AG04450 (cell line): ENCODE measurements around the gene TYR. TPM values are rescaled to one million over a fixed set of nuclear protein-coding genes. Genes with fewer than 3 reads are reported as not detected.
"Not testable (repeated sequence)": the region's sequence is repeated elsewhere in the genome, so short reads cannot be mapped to it uniquely, and the experiment has no call there.

Experiments
- CTCF ChIA-PET: fragments of 300-600, 350-600 bp; formaldehyde crosslinking; extraction: SDS; loops from one replicate; lab custom pipeline; 2022; ENCODE audit warnings: antibody characterized with exemption, inconsistent platforms; lab: Charles Lee
- POLR2A ChIA-PET: fragments of 350-600 bp; formaldehyde crosslinking; extraction: SDS; loops from one replicate; lab custom pipeline; 2021; ENCODE audit warnings: antibody characterized with exemption, inconsistent platforms; lab: Yijun Ruan, JAX
- DNase-seq: peaks from one replicate; pipeline ENCODE4 v3.0.0-alpha.2; 2011; ENCODE audit warnings: low read depth, low spot score
- H3K27ac ChIP-seq: one replicate; pipeline ENCODE4 v1.5.1; 2012; ENCODE audit warnings: low read depth, low read length, control low read depth
- H3K27me3 ChIP-seq: one replicate; pipeline ENCODE4 v1.6.0; 2012; ENCODE audit warnings: low read length; ENCODE audit not compliant: control insufficient read depth, insufficient read depth
- H3K4me3 ChIP-seq: 2 replicates; pipeline ENCODE4 v1.5.1; 2011; ENCODE audit warnings: mild to moderate bottlenecking, low read depth, low read length, control low read depth
- H3K9me3 ChIP-seq: 2 replicates; pipeline ENCODE4 v1.5.1; 2012; ENCODE audit warnings: low read length; ENCODE audit not compliant: control insufficient read depth, insufficient read depth
- CTCF ChIP-seq: IDR thresholded peaks from 2 replicates; pipeline ENCODE4 v1.5.1; 2011; ENCODE audit warnings: low read depth, low read length, control low read depth, inconsistent platforms
- polyA plus RNA-seq: library from polyadenylated mRNA; depleted of rRNA; stranded (reverse); fragments of >200 nt; gene quantifications from 2 replicates; pipeline ENCODE4 v1.2.3, GENCODE V29; 2011

The TYR gene
- polyA plus RNA-seq, 1 experiment = not detected

DNA sequence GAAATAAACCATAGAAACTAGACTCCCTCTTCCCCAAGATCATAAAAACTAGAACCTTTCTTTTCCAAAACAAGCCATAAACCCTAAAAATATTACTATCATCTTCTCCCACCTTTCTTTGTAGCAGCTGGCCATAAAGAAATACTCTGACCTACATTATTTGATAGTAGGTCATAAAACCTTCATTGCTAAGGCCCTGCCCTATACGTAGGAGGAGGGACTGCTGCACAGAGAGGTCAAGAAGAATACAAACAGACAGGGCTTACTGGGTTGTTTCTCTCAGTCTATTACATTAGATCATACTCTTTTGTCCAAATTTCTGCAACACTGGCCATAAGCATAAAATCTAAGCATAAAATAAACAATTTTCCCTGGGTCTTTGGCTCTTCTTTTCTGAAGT is 101.5 kb downstream of the TYR start:
- no peak for TF ChIP-seq CTCF
- ChIA-PET POLR2A (no interaction called here), CTCF (no interaction called here)
- Histone ChIP-seq H3K27me3 (no peaks in the 10 kb centered on the region), H3K27ac (no peak overlapping the region), H3K9me3 (no peaks in the 10 kb centered on the region), H3K4me3 (no peak overlapping the region)
- no peak for DNase-seq

DNA sequence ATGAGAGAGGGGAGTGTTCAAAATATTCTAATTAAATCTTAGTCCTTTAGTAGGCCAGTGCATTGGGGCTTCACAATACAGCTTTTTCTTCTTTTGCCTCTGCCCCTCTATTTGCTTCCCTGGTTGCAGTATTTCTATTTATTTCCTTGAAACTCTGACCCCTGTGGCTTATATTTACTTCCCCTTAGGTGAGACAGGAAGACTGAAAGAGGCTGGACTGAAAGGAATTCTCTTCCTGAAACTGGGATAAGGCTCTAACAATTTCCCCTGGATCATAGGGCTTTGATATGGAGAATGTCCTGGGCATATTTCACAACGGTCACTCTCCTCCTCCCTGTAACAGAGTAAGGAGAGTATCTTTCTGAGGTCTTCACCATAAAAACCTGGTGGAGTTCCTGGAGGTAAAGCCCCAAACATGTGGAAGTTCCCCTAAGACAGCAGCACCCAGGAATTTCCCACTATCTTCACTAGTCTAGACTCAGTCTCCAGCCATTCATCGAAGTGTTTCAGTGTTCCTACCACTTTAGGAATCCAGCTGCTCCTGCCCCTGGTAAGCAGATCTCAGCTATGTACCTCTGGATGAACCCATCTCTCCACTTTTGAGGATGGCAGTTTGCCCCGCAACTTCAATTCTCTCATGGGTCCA is 103.5 kb downstream of the TYR start:
- CTCF ChIA-PET, DNase-seq, H3K27me3 ChIP-seq, POLR2A ChIA-PET, H3K4me3 ChIP-seq, H3K27ac ChIP-seq, H3K9me3 ChIP-seq: not testable (repeated sequence)

DNA sequence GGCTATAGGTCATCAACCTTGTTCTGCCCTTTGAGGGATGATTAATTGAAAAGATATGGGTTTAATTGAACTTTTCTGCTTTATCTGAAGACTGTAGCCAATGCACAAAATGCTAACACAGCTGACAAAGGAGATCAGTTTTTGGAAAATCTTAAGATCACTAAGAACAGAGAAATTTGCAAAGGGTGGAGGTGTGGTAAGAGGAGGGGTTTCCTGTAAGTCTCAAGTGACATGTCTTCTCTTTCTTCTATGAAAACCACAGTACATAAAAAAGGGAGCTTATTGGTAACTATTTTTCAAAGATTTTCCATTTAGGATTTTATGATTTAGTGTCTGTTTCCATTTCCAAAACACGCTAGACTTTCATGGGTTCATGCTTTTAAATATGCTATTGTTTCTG is 108.9 kb downstream of the TYR start:
- H3K27me3 ChIP-seq, DNase-seq, H3K27ac ChIP-seq, POLR2A ChIA-PET, H3K9me3 ChIP-seq, H3K4me3 ChIP-seq, CTCF ChIA-PET: not testable (repeated sequence)

GRCh38 chr11:89288004-89288403 is 110.3 kb downstream of the TYR start:
- H3K27ac ChIP-seq, DNase-seq, H3K4me3 ChIP-seq, H3K9me3 ChIP-seq, CTCF ChIA-PET, H3K27me3 ChIP-seq, POLR2A ChIA-PET: not testable (repeated sequence)

DNA sequence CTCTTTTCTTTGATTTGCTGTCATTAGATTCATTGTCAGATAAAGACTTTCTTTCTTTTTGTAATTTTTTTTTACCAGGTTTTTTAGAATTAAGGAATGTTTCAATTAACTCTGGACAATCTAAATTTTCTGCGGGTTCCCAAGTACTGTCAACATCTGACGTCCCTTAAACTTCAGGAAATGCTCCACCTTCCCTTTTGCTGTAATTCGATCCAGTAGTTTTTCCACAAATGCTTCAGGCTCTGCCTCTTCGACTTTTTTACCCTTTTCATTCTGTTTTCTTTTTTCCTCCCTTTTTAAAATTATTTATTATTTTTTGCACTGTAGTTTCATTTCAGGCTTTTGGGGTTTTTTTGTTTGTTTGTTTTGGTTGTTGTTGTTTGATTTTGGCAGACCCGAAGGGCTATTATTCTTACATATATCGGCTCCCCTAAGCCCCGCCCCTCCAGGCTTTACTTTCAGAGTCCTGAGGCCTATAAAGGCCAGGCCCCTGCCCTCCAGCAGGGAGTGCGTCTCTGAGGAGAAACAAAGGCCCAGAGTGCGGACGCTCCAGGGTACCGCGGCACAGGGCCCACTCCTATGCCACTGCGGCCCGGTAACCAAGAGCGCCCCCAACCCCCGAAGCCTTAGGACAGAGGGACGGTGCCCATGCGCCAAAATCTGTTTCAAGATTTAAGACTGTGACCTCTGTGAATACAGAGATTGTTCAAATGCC is 116.4 kb downstream of the TYR start:
- no peak for DNase-seq

DNA sequence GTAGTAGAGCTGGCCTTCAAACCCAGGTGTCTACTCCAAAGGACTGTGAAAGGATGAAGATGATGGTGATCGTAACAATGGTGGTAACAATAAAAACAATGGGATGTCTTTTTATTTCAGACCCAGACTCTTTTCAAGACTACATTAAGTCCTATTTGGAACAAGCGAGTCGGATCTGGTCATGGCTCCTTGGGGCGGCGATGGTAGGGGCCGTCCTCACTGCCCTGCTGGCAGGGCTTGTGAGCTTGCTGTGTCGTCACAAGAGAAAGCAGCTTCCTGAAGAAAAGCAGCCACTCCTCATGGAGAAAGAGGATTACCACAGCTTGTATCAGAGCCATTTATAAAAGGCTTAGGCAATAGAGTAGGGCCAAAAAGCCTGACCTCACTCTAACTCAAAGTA is 117.3 kb downstream of the TYR start:
- H3K4me3 ChIP-seq, POLR2A ChIA-PET, DNase-seq, H3K27me3 ChIP-seq, H3K27ac ChIP-seq, CTCF ChIA-PET, H3K9me3 ChIP-seq: not testable (repeated sequence)

More for the DNA sequence above, 116.4 kb downstream of the TYR start:
- no peak for TF ChIP-seq CTCF
- CTCF ChIA-PET = no interaction called here
- Histone ChIP-seq H3K27ac (no peak overlapping the region), H3K4me3 (peak overlapping the region; percentile 29; the same call in 1 of the 2 replicates), H3K9me3 (no peaks in the 10 kb centered on the region), H3K27me3 (no peaks in the 10 kb centered on the region)
- POLR2A ChIA-PET = no interaction called here

DNA sequence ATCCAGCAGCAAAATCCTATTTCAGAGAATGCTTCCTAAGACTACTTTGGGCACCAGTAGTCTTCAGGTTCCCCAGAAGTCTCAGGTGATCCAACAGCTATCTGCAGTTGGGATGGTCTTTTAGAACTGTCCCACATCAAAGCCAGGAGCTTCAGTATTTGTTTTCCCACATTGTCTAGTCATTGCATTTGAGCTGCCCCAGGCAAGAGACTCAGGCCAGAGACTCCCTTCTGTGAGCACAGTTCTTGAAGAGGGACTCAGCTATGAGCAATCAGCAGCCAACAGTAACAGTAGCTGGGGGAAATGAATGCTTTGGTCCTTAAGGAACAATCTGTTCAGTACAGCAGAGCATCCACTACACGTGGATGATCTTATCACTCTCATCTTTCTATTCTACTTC is 125.4 kb downstream of the TYR start:
- H3K27ac ChIP-seq, DNase-seq, POLR2A ChIA-PET, H3K9me3 ChIP-seq, H3K27me3 ChIP-seq, H3K4me3 ChIP-seq, CTCF ChIA-PET: not testable (repeated sequence)

- H3K4me3 ChIP-seq, H3K27ac ChIP-seq, H3K27me3 ChIP-seq, H3K9me3 ChIP-seq, DNase-seq, POLR2A ChIA-PET, CTCF ChIA-PET: not testable (repeated sequence)
These were observed 130.6 kb downstream of the TYR start for GRCh38 chr11:89308272-89308671.

DNA sequence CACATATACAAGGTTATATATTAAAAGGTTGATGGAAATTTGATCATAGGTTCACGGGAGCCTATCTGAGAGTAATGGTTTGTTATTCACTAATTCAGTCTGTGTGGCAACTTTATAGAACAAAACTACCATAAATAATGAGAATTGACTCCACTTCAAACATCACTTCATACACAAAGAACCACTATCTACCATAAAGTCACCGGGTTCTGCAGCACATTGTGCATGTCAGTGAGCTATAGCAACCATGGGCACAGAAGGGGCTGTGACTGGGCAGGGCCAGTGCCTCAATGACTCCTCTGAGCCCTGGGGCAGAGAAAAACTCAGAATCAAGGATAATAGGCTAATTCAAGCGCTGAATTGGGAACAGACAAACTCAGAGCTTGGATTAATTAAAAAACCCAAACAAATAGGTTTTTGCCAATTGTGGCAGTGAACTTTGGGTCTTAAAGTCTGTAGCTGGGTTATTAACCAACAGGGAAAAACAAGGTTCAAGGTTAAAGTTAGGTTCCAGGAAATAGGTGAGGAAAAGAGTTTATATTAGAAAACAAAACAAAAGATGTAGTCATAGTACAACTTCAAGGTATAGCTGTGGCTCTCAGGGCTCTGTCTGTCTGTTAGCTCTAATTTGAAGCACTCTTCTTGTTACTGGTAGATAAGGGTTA is 131.8 kb downstream of the TYR start:
- CTCF ChIA-PET, H3K27ac ChIP-seq, POLR2A ChIA-PET, H3K4me3 ChIP-seq, H3K27me3 ChIP-seq, DNase-seq, H3K9me3 ChIP-seq: not testable (repeated sequence)

GRCh38 chr11:89310607-89311006 is 132.9 kb downstream of the TYR start:
- POLR2A ChIA-PET, CTCF ChIA-PET, DNase-seq, H3K4me3 ChIP-seq, H3K27ac ChIP-seq, H3K27me3 ChIP-seq, H3K9me3 ChIP-seq: not testable (repeated sequence)
